Inflammatory macrophage treated with lipopolysaccharide for 1 hour (primary cell): Measurements from ENCODE around the gene ROR1.
A peak's percentile ranks its signal among the peaks of the same experiment; 100 is the strongest.

Experiments used
- DNase-seq, 2 donors: peaks; one replicate each; pipeline ENCODE4 v3.0.0-alpha.2; 2020 to 2022

Gene ROR1

GRCh38 chr1:63886340-63886739 is 112.5 kb downstream of the ROR1 start:
- DNase-seq: no peak

GRCh38 chr1:63887809-63888208 is 114.0 kb downstream of the ROR1 start:
- no peak for DNase-seq

GRCh38 chr1:63888984-63889383 is 115.2 kb downstream of the ROR1 start:
- DNase-seq: peak; percentile 1 to 25

GRCh38 chr1:63890468-63890867 is 116.7 kb downstream of the ROR1 start:
- no peak for DNase-seq

GRCh38 chr1:63891060-63891690 is 117.4 kb downstream of the ROR1 start:
- DNase-seq: no peak

- DNase-seq: no peak
Measured at GRCh38 chr1:63892632-63893395, 119.0 kb downstream of the ROR1 start.

GRCh38 chr1:63893976-63894375 is 120.2 kb downstream of the ROR1 start:
- no peak for DNase-seq

GRCh38 chr1:63894627-63895265 is 120.9 kb downstream of the ROR1 start:
- no peak for DNase-seq

- no peak for DNase-seq
Measured at GRCh38 chr1:63896755-63897154, 122.9 kb downstream of the ROR1 start.

GRCh38 chr1:63898428-63899196 is 124.8 kb downstream of the ROR1 start:
- no peak for DNase-seq

- DNase-seq: no peak
Measured at GRCh38 chr1:63901094-63901493, 127.3 kb downstream of the ROR1 start.

- no peak for DNase-seq
Measured at GRCh38 chr1:63902844-63903589, 129.2 kb downstream of the ROR1 start.

GRCh38 chr1:63903947-63904610 is 130.3 kb downstream of the ROR1 start:
- DNase-seq: no peak

- DNase-seq: no peak
Measured at GRCh38 chr1:63904826-63905225, 131.0 kb downstream of the ROR1 start.

- no peak for DNase-seq
Measured at GRCh38 chr1:63906047-63906704, 132.4 kb downstream of the ROR1 start.

- DNase-seq: no peak
Measured at GRCh38 chr1:63907051-63907450, 133.2 kb downstream of the ROR1 start.

- no peak for DNase-seq
Measured at GRCh38 chr1:63908016-63908415, 134.2 kb downstream of the ROR1 start.

- DNase-seq: no peak
Measured at GRCh38 chr1:63909526-63909925, 135.7 kb downstream of the ROR1 start.

- no peak for DNase-seq
Measured at GRCh38 chr1:63911049-63911448, 137.2 kb downstream of the ROR1 start.

GRCh38 chr1:63912643-63913042 is 138.8 kb downstream of the ROR1 start:
- DNase-seq: no peak

GRCh38 chr1:63913533-63913932 is 139.7 kb downstream of the ROR1 start:
- no peak for DNase-seq
